ENCODE measurements around the gene GCDH.
A peak's percentile ranks its signal among the peaks of the same experiment; 100 is the strongest.
"Not testable (repeated sequence)": the region's sequence is repeated elsewhere in the genome, so short reads cannot be mapped to it uniquely, and the experiment has no call there.

Gene GCDH

GRCh38 chr19:12872255-12872654 lies 18.7 kb upstream of the GCDH start:
- DNase-seq (ENCODE audit: low read depth in 4 of 4, low spot score in 1 of 4): no peak

GRCh38 chr19:12872941-12873890 lies 17.7 kb upstream of the GCDH start:
- DNase-seq (ENCODE audit: low read depth in 4 of 4, low spot score in 1 of 4): peak in 1 of 4 experiments; percentile 24

GRCh38 chr19:12873891-12874745 lies 16.8 kb upstream of the GCDH start:
- no peak for DNase-seq (ENCODE audit: low read depth in 4 of 4, low spot score in 1 of 4)

GRCh38 chr19:12875086-12875485 lies 15.9 kb upstream of the GCDH start:
- DNase-seq (ENCODE audit: low read depth in 4 of 4, low spot score in 1 of 4): no peak

GRCh38 chr19:12880551-12881171 lies 10.3 kb upstream of the GCDH start:
- no peak for DNase-seq (ENCODE audit: low read depth in 4 of 4, low spot score in 1 of 4)

GRCh38 chr19:12881172-12881808 lies 9.7 kb upstream of the GCDH start, which contains the start of gene DNASE2:
DNASE2 (minus strand) TSS chr19:12881449; CDS start chr19:12881375, 74 bp downstream.
- peak; percentile 72 to 92 (median 82) for DNase-seq (ENCODE audit: low read depth in 4 of 4, low spot score in 1 of 4)

GRCh38 chr19:12882589-12882988 lies 8.4 kb upstream of the GCDH start:
- DNase-seq (ENCODE audit: low read depth in 4 of 4, low spot score in 1 of 4): no peak

GRCh38 chr19:12884202-12884601 lies 6.8 kb upstream of the GCDH start:
- no peak for DNase-seq (ENCODE audit: low read depth in 4 of 4, low spot score in 1 of 4)

GRCh38 chr19:12884627-12884925 lies 6.4 kb upstream of the GCDH start:
- DNase-seq (ENCODE audit: low read depth in 4 of 4, low spot score in 1 of 4): no peak

GRCh38 chr19:12884926-12885748 lies 5.8 kb upstream of the GCDH start:
- DNase-seq (ENCODE audit: low read depth in 4 of 4, low spot score in 1 of 4): peak; percentile 73 to 93 (median 78)

- no peak for DNase-seq (ENCODE audit: low read depth in 4 of 4, low spot score in 1 of 4)
Observed at GRCh38 chr19:12885749-12886650, 5.0 kb upstream of the GCDH start.

- no peak for DNase-seq (ENCODE audit: low read depth in 4 of 4, low spot score in 1 of 4)
Observed at GRCh38 chr19:12886651-12886968, 4.3 kb upstream of the GCDH start.

- no peak for DNase-seq (ENCODE audit: low read depth in 4 of 4, low spot score in 1 of 4)
Observed at GRCh38 chr19:12886969-12887747, 3.8 kb upstream of the GCDH start, which contains the start of gene KLF1. KLF1 (minus strand) TSS chr19:12887201; CDS start chr19:12887140, 61 bp downstream.

GRCh38 chr19:12888006-12888603 lies 2.9 kb upstream of the GCDH start:
- no peak for DNase-seq (ENCODE audit: low read depth in 4 of 4, low spot score in 1 of 4)

GRCh38 chr19:12890299-12890786 lies 617 bp upstream of the GCDH start:
- DNase-seq (ENCODE audit: low read depth in 4 of 4, low spot score in 1 of 4): not testable (repeated sequence)

- DNase-seq (ENCODE audit: low read depth in 4 of 4, low spot score in 1 of 4): no peak
Observed at GRCh38 chr19:12891553-12892021, 627 bp downstream of the GCDH start.

GRCh38 chr19:12893582-12893981 lies 2.6 kb downstream of the GCDH start:
- DNase-seq (ENCODE audit: low read depth in 4 of 4, low spot score in 1 of 4): no peak

- no peak for DNase-seq (ENCODE audit: low read depth in 4 of 4, low spot score in 1 of 4)
Observed at GRCh38 chr19:12896460-12896859, 5.5 kb downstream of the GCDH start.

Data from stimulated activated CD4-positive, alpha-beta T cell treated with anti-CD3 and anti-CD28 coated beads, Interleukin-1b, Interleukin-23, amount 100 ng/mL, for 24 hours (primary cell).